ENCODE data around the gene PVALB.
"Not testable (repeated sequence)": the region's sequence is repeated elsewhere in the genome, so short reads cannot be mapped to it uniquely, and the experiment has no call there.

Gene PVALB

DNA sequence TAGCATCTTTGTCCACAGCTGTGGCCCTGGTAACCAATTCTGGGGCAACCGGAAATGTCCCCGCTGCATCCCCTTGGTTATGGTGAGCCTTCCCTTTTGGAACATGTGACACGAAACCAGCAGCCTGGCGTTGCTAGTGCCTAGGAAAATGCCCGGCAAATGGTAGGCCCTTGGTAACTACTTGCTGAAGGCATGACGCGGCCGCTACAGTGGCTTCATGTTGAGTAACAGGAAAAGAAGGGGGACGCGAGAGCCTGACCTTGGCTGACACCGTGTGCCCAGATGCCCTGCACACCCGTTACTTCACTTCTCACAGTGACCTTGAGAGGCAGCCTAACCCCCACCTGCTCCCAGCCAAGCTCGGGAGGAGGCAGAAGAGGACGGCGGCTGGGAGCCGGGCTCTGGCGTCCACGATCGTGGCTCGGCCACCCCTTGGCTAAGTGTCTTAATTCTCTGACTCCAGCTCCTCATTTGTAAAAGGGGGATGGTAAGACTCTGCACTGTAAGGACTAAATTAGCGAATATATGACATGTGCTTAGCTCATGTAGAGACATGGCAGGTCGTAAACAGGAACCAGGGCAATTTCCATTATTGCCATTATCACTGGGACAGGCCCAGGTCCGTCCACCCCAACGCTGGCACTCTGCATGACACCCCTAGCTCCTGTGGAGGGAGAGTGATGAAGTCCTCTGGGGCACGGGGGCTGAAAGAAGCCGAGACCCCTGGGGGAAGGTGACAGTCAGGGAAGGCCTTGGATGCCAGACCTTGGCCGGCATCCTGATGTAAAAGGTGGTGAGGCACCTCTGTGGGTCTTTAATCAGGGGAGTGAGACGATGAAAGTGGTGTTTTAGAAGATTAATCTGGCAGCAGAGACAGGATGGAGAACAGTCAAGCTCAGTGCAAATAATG is 59.8 kb downstream of the PVALB start:
- DNase-seq (ENCODE audit: low spot score) = no peak

DNA sequence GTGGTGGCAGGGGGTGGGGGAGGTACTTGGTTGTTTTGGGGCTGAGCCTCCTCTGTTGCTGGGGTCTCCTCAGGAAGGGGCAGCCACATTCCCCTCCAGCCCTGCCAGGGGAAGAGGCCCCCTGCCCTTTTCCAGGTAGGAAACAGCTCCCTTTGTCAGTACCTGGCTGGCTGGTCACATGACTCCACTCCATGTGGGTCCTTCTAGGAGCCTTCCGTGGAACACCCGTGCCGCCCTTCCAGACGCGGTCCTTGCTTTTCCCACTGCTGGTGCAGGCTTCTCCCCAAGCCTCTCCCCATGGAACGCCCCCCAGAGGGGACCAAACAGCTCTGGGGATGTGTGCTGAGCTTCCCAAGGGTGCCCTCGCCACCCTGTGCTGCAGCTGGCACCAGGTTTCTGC is 60.8 kb downstream of the PVALB start:
- no peak for DNase-seq (ENCODE audit: low spot score)

DNA sequence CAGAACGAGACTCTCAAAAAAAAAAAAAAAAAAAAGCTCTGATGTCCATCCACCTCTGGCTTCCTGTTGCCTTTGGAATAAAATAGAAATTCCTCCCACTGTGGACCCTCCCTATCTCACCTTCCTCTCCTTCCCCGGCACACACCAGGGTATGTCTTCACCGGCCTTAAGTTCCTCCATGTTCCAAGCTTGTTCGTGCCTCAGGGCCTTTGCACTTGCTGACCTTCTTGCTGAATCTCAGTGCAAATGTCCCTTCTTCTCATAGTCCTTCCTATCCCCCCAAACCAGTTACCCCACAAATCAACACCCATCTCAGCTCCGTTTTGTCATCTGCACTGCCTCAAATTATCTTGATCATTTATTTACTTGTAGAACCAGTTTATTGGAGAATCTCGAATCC is 61.5 kb downstream of the PVALB start:
- DNase-seq (ENCODE audit: low spot score) = no peak

DNA sequence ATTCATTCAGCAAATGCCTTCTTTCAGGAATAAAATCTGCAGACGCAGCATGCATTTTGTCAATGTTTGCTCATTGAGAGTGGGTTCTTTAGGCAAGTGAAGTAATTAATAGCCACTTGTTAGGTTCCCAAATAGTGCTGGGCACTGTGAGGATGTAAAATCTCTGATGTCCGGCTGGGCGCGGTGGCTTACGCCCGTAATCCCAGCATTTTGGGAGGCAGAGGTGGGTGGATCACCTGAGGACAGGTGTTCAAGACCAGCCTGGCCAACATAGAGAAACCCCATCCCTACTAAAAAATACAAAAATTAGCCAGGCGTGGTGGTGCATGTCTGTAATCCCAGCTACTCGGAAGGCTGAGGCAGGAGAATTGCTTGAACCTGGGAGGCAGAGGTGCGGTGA is 62.0 kb downstream of the PVALB start:
- DNase-seq (ENCODE audit: low spot score) = not testable (repeated sequence)

DNA sequence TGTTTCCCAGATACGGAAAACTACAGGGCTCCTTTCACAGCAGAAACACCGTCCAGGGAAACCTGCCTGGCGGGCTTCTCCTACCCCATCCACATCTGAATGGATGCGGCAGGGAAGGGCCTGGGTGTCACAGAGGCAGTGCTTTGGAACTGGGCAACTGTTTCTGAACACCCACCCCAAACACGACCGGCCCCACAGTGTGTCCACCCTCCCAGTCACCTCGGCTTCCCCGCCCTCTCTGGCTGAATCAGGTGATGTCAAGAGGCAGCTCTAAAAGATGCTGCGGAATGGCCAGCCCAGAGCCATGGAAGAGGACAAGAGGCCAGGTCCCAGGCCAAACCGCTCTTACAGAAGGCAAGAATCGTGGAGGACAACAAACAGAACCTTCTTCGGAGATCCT is 62.9 kb downstream of the PVALB start:
- no peak for DNase-seq (ENCODE audit: low spot score)

DNA sequence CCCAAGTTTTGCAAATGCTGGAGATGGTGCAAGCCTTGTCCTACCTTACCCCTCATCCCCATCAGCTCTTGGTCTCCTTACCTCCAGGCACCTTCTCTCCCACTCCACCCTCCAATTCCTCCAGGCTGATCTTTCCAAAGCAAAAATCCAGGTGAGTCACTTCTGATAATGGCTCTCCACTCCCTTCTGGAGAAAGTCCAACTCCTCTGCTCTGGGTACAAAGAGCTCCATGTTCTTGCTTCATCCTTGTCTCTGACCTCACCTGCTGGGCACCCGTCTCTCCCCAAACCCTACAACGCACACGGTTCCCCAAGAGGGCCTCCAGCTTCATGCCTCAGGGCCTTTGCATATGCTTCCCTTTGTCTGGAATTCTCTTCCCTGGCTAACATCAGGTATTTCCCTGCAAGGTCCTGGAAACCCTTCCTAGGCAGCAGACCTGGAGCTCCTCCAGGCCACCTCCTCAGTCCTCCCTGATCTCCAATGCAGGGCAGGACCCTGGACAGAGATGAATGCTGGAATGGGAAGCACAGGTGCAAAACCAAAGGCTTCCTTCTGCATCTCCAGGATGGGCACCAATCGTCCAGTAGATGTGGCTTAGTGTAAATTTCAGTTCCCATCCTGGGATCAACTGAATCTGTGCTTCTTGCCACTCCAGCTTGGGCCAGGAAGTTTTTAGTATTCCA is 63.6 kb downstream of the PVALB start:
- no peak for DNase-seq (ENCODE audit: low spot score)
